Bronchial epithelial cell (primary cell): ENCODE results near the gene SERPINF2. TPM values are rescaled to one million over a fixed set of nuclear protein-coding genes. Genes with fewer than 3 reads are reported as not detected.
A peak's percentile ranks its signal among the peaks of the same experiment; 100 is the strongest.
"Not testable (repeated sequence)": the region's sequence is repeated elsewhere in the genome, so short reads cannot be mapped to it uniquely, and the experiment has no call there.

Experiments
- DNase-seq: peaks from one replicate; pipeline ENCODE4 v3.0.0-alpha.2; 2010; ENCODE audit warnings: low read depth
- FAIRE-seq: peaks from 2 replicates; lab custom pipeline; 2011; peaks lifted over from hg19 to GRCh38; lab: Jason Lieb, UNC
- H3K27me3 ChIP-seq: 2 replicates; pipeline ENCODE4 v1.5.1; 2011; ENCODE audit warnings: low read length; ENCODE audit not compliant: control insufficient read depth, insufficient read depth
- H3K36me3 ChIP-seq: 2 replicates; pipeline ENCODE4 v1.5.1; 2011; ENCODE audit warnings: low read length; ENCODE audit not compliant: control insufficient read depth, insufficient read depth
- H3K4me3 ChIP-seq: 2 replicates; pipeline ENCODE4 v1.5.1; 2011; ENCODE audit warnings: mild to moderate bottlenecking, low read depth, low read length, control low read depth
- total RNA-seq: library from RNA; depleted of rRNA; stranded (reverse); fragments of >200 nt; gene quantifications from 2 replicates; pipeline ENCODE4 v1.2.1, GENCODE V29; 2014
- TF ChIP-seq, protein P1 (sequence below): IDR thresholded peaks from 2 replicates; pipeline ENCODE4 v1.5.1; 2011; ENCODE audit warnings: mild to moderate bottlenecking, moderate library complexity, low read length, control low read depth, inconsistent platforms; ENCODE audit not compliant: insufficient read depth, severe bottlenecking

Gene SERPINF2
- total RNA-seq, 1 donor from 2014 or later, result 0.79 TPM

DNA sequence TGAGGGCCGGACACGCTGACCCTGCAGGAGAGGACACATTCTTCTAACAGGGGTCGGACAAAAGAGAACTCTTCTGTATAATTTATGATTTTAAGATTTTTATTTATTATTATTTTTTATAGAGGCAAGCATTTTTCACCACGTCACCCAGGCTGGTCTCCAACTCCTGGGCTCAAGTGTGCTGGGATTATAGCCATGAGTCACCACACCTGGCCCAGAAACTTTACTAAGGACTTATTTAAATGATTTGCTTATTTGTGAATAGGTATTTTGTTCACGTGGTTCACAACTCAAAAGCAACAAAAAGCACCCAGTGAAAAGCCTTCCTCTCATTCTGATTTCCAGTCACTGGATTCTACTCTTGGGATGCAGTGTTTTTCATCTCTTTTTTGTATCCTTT is 16.9 kb downstream of the SERPINF2 start:
- Histone ChIP-seq H3K36me3 (no peaks in the 10 kb centered on the region), H3K27me3 (no peaks in the 10 kb centered on the region), H3K4me3 (no peak overlapping the region)
- TF ChIP-seq, protein P1, sequence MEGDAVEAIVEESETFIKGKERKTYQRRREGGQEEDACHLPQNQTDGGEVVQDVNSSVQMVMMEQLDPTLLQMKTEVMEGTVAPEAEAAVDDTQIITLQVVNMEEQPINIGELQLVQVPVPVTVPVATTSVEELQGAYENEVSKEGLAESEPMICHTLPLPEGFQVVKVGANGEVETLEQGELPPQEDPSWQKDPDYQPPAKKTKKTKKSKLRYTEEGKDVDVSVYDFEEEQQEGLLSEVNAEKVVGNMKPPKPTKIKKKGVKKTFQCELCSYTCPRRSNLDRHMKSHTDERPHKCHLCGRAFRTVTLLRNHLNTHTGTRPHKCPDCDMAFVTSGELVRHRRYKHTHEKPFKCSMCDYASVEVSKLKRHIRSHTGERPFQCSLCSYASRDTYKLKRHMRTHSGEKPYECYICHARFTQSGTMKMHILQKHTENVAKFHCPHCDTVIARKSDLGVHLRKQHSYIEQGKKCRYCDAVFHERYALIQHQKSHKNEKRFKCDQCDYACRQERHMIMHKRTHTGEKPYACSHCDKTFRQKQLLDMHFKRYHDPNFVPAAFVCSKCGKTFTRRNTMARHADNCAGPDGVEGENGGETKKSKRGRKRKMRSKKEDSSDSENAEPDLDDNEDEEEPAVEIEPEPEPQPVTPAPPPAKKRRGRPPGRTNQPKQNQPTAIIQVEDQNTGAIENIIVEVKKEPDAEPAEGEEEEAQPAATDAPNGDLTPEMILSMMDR, result no peak
- no peak for FAIRE-seq
- peak; percentile 77 for DNase-seq

DNA sequence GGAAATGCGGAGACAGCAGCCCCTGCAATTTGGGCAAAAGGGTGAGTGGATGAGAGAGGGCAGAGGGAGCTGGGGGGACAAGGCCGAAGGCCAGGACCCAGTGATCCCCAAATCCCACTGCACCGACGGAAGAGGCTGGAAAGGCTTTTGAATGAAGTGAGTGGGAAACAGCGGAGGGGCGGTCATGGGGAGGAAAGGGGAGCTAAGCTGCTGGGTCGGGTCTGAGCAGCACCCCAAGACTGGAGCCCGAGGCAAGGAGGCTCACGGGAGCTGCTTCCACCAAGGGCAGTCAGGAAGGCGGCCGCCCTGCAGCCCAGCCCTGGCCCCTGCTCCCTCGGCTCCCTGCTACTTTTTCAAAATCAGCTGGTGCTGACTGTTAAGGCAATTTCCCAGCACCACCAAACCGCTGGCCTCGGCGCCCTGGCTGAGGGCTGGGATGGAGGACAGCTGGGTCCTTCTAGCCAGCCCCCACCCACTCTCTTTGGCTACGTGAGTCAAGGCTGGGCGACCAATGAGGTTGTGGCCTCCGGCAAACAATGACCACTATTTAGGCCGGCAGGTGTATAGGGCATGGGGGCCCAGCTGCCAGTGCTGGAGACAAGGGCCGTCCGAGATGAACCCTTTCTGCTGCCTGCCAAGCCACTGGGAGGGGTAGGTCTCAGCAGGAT is 19.7 kb downstream of the SERPINF2 start:
- TF ChIP-seq, protein P1, result no peak
- Histone ChIP-seq H3K4me3 (peak overlapping the region; percentile 60), H3K36me3 (peaks cover 2% of the 10 kb centered on the region), H3K27me3 (no peaks in the 10 kb centered on the region)
- DNase-seq (no peak), FAIRE-seq (no peak)

DNA sequence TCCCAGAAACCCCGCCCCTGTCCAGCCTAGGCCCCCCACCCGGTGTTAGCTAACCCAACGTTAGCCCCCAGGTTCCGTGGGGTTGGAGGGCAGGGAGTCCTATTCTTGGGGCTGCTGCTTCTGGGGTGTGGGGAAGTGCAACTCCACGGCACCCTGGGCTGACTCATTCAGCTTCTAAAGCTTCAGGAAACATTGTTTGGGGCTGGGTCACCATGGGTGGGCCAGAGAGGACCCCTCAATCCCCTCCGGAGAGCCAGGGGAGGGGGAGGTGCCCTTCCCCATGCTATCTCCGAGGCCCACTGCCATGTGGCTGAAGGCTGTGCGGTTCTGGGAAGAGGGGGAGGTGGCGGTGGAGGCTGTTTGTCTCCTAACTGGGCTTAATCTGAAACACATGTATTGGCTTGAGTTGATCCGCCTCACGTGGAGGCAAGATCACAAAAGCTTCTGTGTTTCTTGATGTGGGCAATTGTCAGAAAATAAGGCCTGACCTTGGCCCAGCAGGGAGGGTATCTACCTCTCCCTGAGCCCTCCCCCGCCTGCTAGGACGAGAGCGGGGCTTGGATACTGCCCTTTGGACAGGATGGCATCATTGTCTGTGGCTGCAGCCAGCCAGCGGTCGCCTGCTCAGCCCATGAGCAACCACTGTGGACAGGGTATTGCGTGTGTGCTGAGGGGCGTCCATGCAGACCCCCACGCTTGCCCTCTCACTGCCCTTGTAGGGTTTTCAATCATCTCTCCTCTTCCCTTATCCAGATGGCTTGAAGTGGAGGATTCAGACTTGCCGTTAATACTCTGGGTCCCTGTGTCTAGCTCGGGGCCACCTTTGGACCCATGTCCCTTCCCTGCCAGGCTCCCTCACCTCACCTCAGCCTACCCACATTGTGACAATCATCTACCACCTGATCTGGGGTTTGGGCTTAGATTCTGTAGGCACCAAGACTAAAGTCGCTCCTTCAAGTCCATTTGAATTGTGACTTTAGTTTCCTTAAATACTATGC is 20.5 kb downstream of the SERPINF2 start:
- FAIRE-seq (no peak), DNase-seq (no peak)
- TF ChIP-seq, protein P1, result no peak

DNA sequence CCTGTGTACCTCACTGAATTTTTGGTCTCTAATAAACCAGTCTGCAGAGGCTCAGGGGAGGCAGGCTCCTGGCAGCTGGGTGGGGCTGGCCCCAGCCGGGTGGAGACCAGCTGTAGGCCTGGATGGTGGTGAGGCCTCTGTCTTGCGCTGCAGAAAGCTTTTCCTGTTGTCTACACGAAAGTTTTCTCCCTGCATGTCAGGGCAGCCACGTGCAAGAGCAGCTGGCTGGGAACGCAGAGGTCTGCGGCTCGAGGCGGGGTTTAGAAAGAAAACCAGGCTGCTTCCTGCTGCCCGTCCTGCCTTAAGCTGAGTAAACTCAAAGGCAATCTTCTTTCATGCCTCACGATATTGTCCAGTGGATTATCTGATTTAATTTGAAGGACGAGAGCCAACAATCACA is 21.6 kb downstream of the SERPINF2 start:
- peak; percentile 82 for DNase-seq
- no peak for FAIRE-seq
- H3K4me3 ChIP-seq, result no peak overlapping the region
- no peaks in the 10 kb centered on the region for H3K27me3 ChIP-seq
- TF ChIP-seq, protein P1, result no peak
- H3K36me3 ChIP-seq, result peaks cover 4% of the 10 kb centered on the region

More for the DNA sequence above, 20.5 kb downstream of the SERPINF2 start:
- Histone ChIP-seq H3K27me3 (no peaks in the 10 kb centered on the region), H3K36me3 (peaks cover 4% of the 10 kb centered on the region), H3K4me3 (peak overlapping the region; percentile 60)

DNA sequence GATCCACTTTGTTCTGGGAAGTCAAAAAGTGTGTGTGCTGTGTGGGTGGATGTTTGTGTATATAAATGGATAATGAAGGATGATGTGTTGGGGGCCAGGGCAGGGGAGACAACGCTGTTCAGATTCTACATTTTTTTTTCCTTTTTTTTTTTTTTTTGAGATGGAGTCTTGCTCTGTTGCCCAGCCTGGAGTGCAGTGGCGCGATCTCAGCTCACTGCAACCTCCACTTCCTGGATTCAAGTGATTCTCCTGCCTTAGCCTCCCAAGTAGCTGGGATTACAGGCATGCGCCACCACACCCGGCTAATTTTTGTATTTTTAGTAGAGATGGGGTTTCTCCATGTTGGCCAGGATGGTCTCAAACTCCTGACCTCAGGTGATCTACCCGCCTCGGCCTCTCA is 22.0 kb downstream of the SERPINF2 start:
- H3K4me3 ChIP-seq, DNase-seq, H3K27me3 ChIP-seq, FAIRE-seq, H3K36me3 ChIP-seq: not testable (repeated sequence)

DNA sequence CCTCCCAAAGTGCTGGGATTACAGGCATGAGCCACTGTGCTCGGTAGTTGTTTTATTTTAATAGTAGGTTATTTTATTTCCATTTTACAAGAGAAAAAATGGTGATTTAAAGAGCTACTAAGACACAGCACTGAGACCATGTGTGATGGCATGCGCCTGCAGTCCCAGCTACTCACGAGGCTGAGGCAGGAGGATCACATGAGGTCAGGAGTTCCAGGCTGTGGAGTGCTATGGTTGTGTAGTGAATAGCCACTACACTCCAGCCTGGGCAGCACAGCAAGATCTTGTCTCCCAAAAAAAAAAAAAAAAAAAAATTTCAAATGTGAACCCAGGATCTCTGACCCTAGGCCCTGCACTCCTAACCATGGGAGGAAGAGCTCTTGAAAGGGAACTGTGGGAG is 22.9 kb downstream of the SERPINF2 start:
- Histone ChIP-seq H3K4me3 (no peak overlapping the region), H3K27me3 (no peaks in the 10 kb centered on the region), H3K36me3 (peaks cover 6% of the 10 kb centered on the region)
- TF ChIP-seq, protein P1, result no peak
- no peak for DNase-seq
- FAIRE-seq, result no peak
